Coronary artery (tissue), 2 donors: ENCODE data around the gene BBS9.

Experiments
- DNase-seq: peaks from one replicate; pipeline ENCODE4 v3.0.0-alpha.2; 2017; ENCODE audit warnings: low spot score
- H3K27ac ChIP-seq, 2 donors: fragments of 200-600 bp; sonication (generic); one replicate each; pipeline ENCODE4 v1.5.1; 2016 to 2019
- H3K4me3 ChIP-seq: fragments of 200-600 bp; sonication (generic); 2 replicates; pipeline ENCODE4 v1.5.1; 2016; ENCODE audit warnings: mild to moderate bottlenecking, moderate library complexity
- TF ChIP-seq, protein P1 (sequence below): fragments of 200-600 bp; sonication (generic); IDR thresholded peaks from one replicate; pipeline ENCODE4 v1.5.1; 2019; ENCODE audit warnings: antibody characterized with exemption

BBS9 gene

DNA sequence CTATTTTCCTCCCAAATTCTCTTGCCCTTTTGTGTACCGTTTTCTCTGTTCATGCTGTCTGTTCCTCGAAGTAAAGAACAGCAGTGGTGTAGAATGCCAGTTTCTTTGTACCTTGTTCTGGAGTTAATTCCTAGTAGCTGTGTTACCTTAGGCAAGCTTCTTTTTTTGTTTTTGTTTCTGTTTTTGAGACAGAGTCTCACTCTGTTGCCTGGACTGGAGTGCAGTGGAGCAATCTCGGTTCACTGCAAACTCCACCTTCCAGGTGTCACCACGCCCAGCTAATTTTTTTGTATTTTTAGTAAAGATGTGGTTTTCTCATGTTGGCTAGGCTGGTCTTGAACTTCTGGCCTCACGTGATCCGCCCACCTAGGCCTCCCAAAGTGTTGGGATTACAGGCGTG, 221.2 kb downstream of the BBS9 start:
- Histone ChIP-seq H3K4me3 (no peak overlapping the region), H3K27ac (no peak overlapping the region)
- no peak for DNase-seq
- TF ChIP-seq, protein P1, sequence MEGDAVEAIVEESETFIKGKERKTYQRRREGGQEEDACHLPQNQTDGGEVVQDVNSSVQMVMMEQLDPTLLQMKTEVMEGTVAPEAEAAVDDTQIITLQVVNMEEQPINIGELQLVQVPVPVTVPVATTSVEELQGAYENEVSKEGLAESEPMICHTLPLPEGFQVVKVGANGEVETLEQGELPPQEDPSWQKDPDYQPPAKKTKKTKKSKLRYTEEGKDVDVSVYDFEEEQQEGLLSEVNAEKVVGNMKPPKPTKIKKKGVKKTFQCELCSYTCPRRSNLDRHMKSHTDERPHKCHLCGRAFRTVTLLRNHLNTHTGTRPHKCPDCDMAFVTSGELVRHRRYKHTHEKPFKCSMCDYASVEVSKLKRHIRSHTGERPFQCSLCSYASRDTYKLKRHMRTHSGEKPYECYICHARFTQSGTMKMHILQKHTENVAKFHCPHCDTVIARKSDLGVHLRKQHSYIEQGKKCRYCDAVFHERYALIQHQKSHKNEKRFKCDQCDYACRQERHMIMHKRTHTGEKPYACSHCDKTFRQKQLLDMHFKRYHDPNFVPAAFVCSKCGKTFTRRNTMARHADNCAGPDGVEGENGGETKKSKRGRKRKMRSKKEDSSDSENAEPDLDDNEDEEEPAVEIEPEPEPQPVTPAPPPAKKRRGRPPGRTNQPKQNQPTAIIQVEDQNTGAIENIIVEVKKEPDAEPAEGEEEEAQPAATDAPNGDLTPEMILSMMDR = no peak

DNA sequence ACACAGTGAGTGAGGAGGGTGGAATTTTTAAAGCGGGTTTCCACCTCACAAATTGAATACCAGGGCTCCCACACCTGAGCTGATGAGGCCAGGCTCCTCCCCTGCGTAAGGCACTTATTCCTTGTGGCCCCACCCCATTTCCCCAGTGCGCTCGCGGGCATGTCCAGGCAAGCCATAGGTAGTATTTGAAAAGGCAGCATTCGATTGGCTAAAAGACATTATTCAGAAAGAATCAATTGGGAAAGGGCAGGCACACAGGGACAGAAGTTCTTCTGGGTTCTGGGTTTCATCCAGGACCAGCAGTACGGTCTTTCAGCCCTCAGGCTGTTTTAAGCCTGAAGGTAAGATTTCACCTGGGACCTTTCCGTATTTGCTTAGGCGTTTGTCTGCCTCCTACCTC, 222.3 kb downstream of the BBS9 start:
- no peak for DNase-seq
- Histone ChIP-seq H3K4me3 (no peak overlapping the region), H3K27ac (no peak overlapping the region)
- TF ChIP-seq, protein P1 = no peak

DNA sequence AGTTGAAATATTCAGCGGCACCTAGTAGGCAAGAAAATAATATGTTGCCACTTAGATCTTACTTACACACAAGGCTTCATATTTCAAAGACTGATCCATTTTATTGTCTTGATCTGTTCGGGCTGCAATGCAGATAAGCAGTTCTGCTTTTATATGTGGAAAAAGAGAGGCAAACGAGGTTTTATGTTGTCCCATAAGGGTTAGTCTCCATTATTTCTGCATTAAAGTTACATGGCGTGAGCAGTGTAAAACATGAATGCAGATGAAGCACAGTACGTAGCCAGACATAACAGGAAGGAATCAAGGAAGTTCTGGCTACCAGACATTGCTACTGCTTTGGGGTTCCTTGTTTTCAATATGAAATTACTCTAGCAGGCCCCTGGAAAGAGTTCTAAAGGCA, 224.8 kb downstream of the BBS9 start:
- Histone ChIP-seq H3K27ac (no peak overlapping the region), H3K4me3 (no peak overlapping the region)
- TF ChIP-seq, protein P1 = no peak
- no peak for DNase-seq

DNA sequence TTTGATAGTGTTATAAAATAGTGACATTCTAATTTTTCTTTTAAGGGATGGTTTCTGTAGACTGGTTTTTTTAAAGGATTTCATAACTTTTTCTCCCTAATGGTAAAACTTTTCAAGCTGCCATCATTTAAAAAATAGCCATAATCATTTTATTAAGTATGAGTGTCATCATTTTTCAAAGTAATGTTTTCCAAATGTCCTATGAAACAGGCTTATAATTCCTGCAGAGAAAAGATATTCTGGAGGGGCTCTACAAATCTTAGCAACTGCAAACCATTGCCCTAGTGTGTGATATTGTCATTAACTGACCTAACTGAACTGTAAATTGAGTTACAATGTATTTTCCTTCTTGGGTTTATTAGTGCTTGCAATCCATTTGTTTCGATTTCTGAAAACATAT, 226.0 kb downstream of the BBS9 start:
- H3K4me3 ChIP-seq = no peak overlapping the region
- TF ChIP-seq, protein P1 = no peak
- DNase-seq = no peak
- H3K27ac ChIP-seq = no peak overlapping the region

DNA sequence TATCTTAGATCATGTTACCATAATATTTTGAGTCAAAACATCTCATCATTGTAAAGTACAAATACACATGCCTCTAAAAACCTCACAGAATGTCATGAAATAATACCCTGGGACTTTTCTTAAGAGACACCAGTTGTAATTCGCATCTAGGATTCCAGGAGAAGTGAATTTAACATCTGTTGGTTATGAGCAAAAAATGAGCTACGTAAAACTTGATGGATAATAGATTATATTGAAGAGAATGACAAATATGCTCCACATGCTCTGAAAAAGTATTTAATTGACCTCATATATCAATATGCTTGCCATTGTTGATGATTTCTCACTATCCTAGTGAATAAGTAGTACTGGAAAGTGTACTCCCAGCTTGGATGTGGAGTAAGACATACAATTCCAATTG, 227.0 kb downstream of the BBS9 start:
- Histone ChIP-seq H3K4me3 (no peak overlapping the region), H3K27ac (no peak overlapping the region)
- TF ChIP-seq, protein P1 = no peak
- no peak for DNase-seq

DNA sequence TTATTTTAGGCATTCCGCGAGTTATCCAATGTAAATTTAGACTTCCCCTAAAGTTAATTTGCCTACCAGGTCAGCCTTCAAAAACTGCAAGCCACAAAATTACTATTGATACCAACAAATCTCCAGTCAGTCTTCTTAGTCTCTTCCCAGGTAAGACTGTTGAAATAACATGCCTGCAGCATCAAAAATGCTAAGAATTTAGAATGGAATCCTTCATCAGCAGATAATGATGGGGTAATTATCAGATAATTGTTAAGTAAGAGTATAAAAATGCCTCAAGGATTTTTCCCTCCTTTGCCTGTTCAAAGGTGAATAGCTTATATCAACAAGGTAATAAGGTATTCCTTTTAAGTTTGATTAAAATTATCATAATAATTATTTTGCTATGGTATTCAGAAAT, 228.5 kb downstream of the BBS9 start:
- DNase-seq = no peak
- no peak overlapping the region for H3K4me3 ChIP-seq
- TF ChIP-seq, protein P1 = no peak
- no peak overlapping the region for H3K27ac ChIP-seq

DNA sequence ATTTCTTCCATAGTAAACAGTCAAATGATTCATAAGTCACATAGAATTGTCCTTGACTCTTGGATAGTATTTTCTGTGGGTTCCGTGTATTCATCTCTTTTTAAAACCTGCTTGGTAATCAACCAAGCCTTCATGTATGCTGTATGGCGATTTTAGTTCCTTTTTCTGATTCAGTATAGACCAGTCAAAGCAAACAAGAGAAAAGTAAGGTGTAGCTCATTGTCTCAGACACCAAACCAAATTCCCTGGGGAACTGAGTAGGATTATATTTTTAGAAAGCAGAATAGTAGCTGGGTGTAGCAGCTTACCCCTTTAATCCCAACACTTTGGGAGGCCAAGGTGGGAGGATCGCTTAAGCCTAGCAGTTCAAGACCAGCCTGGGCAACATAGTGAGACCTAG, 240.5 kb downstream of the BBS9 start:
- DNase-seq = no peak
- Histone ChIP-seq H3K4me3 (no peak overlapping the region), H3K27ac (no peak overlapping the region)
- TF ChIP-seq, protein P1 = no peak
